ENCODE data around the gene SUB1.

DNA sequence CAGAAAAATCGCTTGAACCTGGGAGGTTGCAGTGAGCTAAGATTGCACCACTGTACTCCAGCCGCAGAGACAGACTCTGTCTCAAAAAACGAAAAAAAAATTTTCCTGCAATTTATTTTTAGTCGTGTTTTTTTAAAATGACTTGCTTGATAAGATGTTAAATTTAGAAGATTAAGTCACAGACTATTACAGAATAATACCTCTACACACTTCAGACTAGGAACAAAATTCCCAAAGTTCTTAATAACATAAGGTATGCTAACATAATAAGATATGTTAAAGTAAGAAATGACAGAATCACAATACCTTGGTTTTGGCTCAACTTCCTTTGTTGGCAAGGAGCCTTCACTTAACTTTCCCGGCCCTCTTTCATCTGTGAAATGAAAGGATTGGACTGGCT is 66.3 kb downstream of the SUB1 start:
- TF ChIP-seq CTCF (conservative IDR thresholded peaks at IDR 0.05 in 1 of 2, IDR thresholded peaks at IDR 0.05 in 1 of 2; ENCODE audit: low read depth in 1 of 2, low read length in 2 of 2) (no peak), EZH2 (IDR thresholded peaks at IDR 0.05; ENCODE audit: low read length, missing control alignments) (no peak)

Data from fibroblast of lung (primary cell).